ENCODE results near the gene BTBD9.

- TF ChIP-seq CTCF (IDR thresholded peaks at IDR 0.05; ENCODE audit: borderline replicate concordance, extremely low read depth, low read length, poor library complexity, severe bottlenecking) (no peak), EZH2 (IDR thresholded peaks at IDR 0.05; ENCODE audit: borderline replicate concordance, low read depth, low read length, severe bottlenecking) (no peak)
Observed at GRCh38 chr6:38349795-38350194, 289.9 kb downstream of the BTBD9 start.

Measured in DND-41 (cell line).